Mesenchymal stem cell (in vitro differentiated cells and primary cell): Measurements from ENCODE around the gene RMI2.

Experiments used
- DNase-seq: peaks from one replicate; pipeline ENCODE4 v3.0.0-alpha.2; 2013
- H2AFZ ChIP-seq: one replicate; pipeline ENCODE4 v1.6.1; 2013; ENCODE audit warnings: low read depth, mild to moderate bottlenecking, control low read depth, inconsistent platforms, low read length, moderate library complexity
- H2AK5ac ChIP-seq: 2 replicates; pipeline ENCODE4 v1.6.1; 2013; ENCODE audit warnings: low read length, moderate library complexity, mild to moderate bottlenecking, inconsistent platforms; ENCODE audit not compliant: severe bottlenecking
- H2BK120ac ChIP-seq: one replicate; pipeline ENCODE4 v1.6.1; 2013; ENCODE audit warnings: low read depth, mild to moderate bottlenecking, inconsistent platforms, low read length, moderate library complexity
- H2BK12ac ChIP-seq, 2 experiments: one replicate each; pipeline ENCODE4 v1.6.1; 2013; ENCODE audit warnings: inconsistent platforms in 2 of 2, low read length in 2 of 2, mild to moderate bottlenecking in 2 of 2, moderate library complexity in 2 of 2, control low read depth in 1 of 2
- H2BK15ac ChIP-seq: one replicate; pipeline ENCODE4 v1.6.1; 2013; ENCODE audit warnings: mild to moderate bottlenecking, low read depth, inconsistent platforms; ENCODE audit not compliant: poor library complexity, severe bottlenecking
- H2BK5ac ChIP-seq: 2 replicates; pipeline ENCODE4 v1.6.1; 2013; ENCODE audit warnings: low read depth, mild to moderate bottlenecking, low read length, control low read depth, inconsistent platforms; ENCODE audit not compliant: poor library complexity, severe bottlenecking
- H3K14ac ChIP-seq, 2 experiments: one replicate each; pipeline ENCODE4 v1.6.1; 2013; ENCODE audit warnings: inconsistent platforms in 2 of 2, low read length in 2 of 2, control low read depth in 1 of 2, mild to moderate bottlenecking in 1 of 2, moderate library complexity in 1 of 2
- H3K18ac ChIP-seq, 2 experiments: one replicate each; pipeline ENCODE4 v1.6.1; 2013; ENCODE audit warnings: inconsistent platforms in 2 of 2, low read length in 2 of 2, control low read depth in 1 of 2, low read depth in 1 of 2, mild to moderate bottlenecking in 1 of 2
- H3K23ac ChIP-seq, 2 experiments: one replicate each; pipeline ENCODE4 v1.6.1; 2013; ENCODE audit warnings: inconsistent platforms in 2 of 2, low read length in 2 of 2, mild to moderate bottlenecking in 2 of 2, moderate library complexity in 2 of 2, control low read depth in 1 of 2
- H3K27ac ChIP-seq: 2 replicates; pipeline ENCODE4 v1.5.1; 2013; ENCODE audit warnings: mild to moderate bottlenecking, moderate library complexity, low read length, control low read depth, inconsistent platforms; ENCODE audit not compliant: poor library complexity, severe bottlenecking
- H3K27me3 ChIP-seq, 2 experiments: 2 replicates each; pipeline versions ENCODE4 v1.6.1 to v1.7.0; 2013; ENCODE audit warnings: low read length in 2 of 2, mild to moderate bottlenecking in 2 of 2, moderate library complexity in 2 of 2, control low read depth in 1 of 2, inconsistent platforms in 1 of 2; ENCODE audit not compliant: control insufficient read depth in 1 of 2, insufficient read depth in 1 of 2
- H3K36me3 ChIP-seq, 2 experiments: 2 replicates each; pipeline versions ENCODE4 v1.6.1 to v1.7.0; 2013; ENCODE audit warnings: low read length in 2 of 2, control low read depth in 1 of 2, inconsistent platforms in 1 of 2, low read depth in 1 of 2, mild to moderate bottlenecking in 1 of 2; ENCODE audit not compliant: insufficient read depth in 2 of 2, control insufficient read depth in 1 of 2
- H3K4ac ChIP-seq, 2 experiments: one replicate each; pipeline ENCODE4 v1.6.1; 2013; ENCODE audit warnings: inconsistent platforms in 2 of 2, low read length in 2 of 2, mild to moderate bottlenecking in 2 of 2, moderate library complexity in 2 of 2, control low read depth in 1 of 2, low read depth in 1 of 2
- H3K4me1 ChIP-seq: 2 replicates; pipeline ENCODE4 v1.6.1; 2013; ENCODE audit warnings: low read depth, low read length, control low read depth; ENCODE audit not compliant: control insufficient read depth, insufficient read depth
- H3K4me2 ChIP-seq: 2 replicates; pipeline ENCODE4 v1.6.1; 2013; ENCODE audit warnings: low read length, mild to moderate bottlenecking, inconsistent platforms; ENCODE audit not compliant: poor library complexity, severe bottlenecking
- H3K4me3 ChIP-seq, 2 experiments: 2 replicates each; pipeline versions ENCODE4 v1.5.1 to v1.7.0; 2013; ENCODE audit warnings: low read length in 2 of 2, mild to moderate bottlenecking in 2 of 2, control low read depth in 1 of 2, low read depth in 1 of 2; ENCODE audit not compliant: insufficient read depth in 1 of 2
- H3K79me1 ChIP-seq: replicated peaks from 2 replicates; pipeline ENCODE4 v1.6.1; 2013; ENCODE audit warnings: mild to moderate bottlenecking, control low read depth, low read length, inconsistent platforms; ENCODE audit not compliant: poor library complexity, severe bottlenecking
- H3K9ac ChIP-seq: 2 replicates; pipeline ENCODE4 v1.7.0; 2013; ENCODE audit warnings: mild to moderate bottlenecking, low read length, moderate library complexity
- H3K9me3 ChIP-seq: 2 replicates; pipeline ENCODE4 v1.7.0; 2013; ENCODE audit warnings: mild to moderate bottlenecking, low read length; ENCODE audit not compliant: control insufficient read depth
- H4K8ac ChIP-seq: one replicate; pipeline ENCODE4 v1.6.1; 2013; ENCODE audit warnings: inconsistent platforms, mild to moderate bottlenecking, low read length, moderate library complexity
- H4K91ac ChIP-seq: one replicate; pipeline ENCODE4 v1.6.1; 2013; ENCODE audit warnings: mild to moderate bottlenecking, low read length, inconsistent platforms
- WGBS: methylation state at CpG from one replicate; pipeline ENCODE4 v1.1.7; 2013; ENCODE audit warnings: mixed read lengths; 5-methylcytosine and 5-hydroxymethylcytosine counted together

RMI2 gene

DNA sequence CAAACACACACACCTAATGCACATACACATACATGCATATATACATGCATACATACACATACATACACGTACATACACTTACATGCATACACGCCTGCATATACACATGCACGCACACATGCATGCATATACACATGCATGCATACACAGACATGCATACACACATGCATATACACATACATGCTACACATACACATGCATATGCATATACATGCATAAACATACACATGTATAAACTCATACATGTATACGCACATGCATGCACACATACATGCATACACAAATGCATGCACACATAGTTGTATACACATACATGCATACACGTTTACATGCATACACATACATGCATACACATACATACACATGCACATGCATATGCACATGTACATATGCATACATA, 23.6 kb upstream of the RMI2 start:
- H3K27ac ChIP-seq, result no peak overlapping the region
- no peak overlapping the region for H3K4me3 ChIP-seq
- no peak overlapping the region for H2BK5ac ChIP-seq
- no peak overlapping the region for H3K23ac ChIP-seq
- no peak overlapping the region for H2BK120ac ChIP-seq
- H3K18ac ChIP-seq, result no peak overlapping the region
- H4K91ac ChIP-seq, result no peak overlapping the region
- 54% methylated on average over 5 of the region's 5 CpGs for WGBS
- H3K4ac ChIP-seq, result no peak overlapping the region
- H2AK5ac ChIP-seq, result no peak overlapping the region
- DNase-seq, result no peak
- H3K79me1 ChIP-seq, result peaks cover 2% of the 10 kb centered on the region
- H3K9me3 ChIP-seq, result no peaks in the 10 kb centered on the region
- H4K8ac ChIP-seq, result no peak overlapping the region
- peaks cover 28% of the 10 kb centered on the region for H3K4me1 ChIP-seq
- no peak overlapping the region for H2BK15ac ChIP-seq
- H2AFZ ChIP-seq, result no peak overlapping the region
- H3K36me3 ChIP-seq, result no peaks in the 10 kb centered on the region
- H3K4me2 ChIP-seq, result no peak overlapping the region
- no peak overlapping the region for H3K9ac ChIP-seq
- no peak overlapping the region for H3K14ac ChIP-seq
- H3K27me3 ChIP-seq, result no peaks in the 10 kb centered on the region
- no peak overlapping the region for H2BK12ac ChIP-seq

DNA sequence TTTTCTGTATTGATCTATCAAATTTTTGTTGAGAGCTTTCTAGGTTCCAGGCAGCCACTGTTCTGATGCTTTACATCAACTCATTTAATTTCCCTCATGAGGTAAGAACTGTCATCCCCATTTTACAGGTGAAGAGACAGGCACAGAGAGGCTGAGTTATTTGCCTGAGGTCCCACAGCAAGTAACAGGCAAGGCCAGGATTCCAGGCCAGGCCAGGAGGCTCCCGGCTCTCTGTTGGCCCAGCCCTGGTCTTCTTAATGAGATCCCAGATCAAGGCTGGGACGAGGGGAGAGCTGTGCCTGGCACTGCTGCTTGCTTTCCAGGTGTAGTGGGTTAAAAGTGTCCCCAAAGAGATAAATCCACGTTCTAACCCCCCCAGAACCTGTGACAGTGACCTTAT, 22.4 kb upstream of the RMI2 start:
- Histone ChIP-seq H2BK12ac (no peak overlapping the region), H3K9me3 (no peaks in the 10 kb centered on the region), H3K4me3 (no peak overlapping the region), H3K14ac (no peak overlapping the region), H2BK15ac (no peak overlapping the region), H3K4me2 (no peak overlapping the region), H2BK5ac (no peak overlapping the region), H3K27me3 (no peaks in the 10 kb centered on the region), H3K36me3 (no peaks in the 10 kb centered on the region), H3K4ac (no peak overlapping the region), H3K79me1 (peaks cover 2% of the 10 kb centered on the region), H2AFZ (no peak overlapping the region), H4K91ac (no peak overlapping the region), H3K23ac (no peak overlapping the region), H2AK5ac (peak overlapping the region; percentile 83), H2BK120ac (no peak overlapping the region), H3K4me1 (peaks cover 31% of the 10 kb centered on the region), H3K18ac (no peak overlapping the region), H3K27ac (no peak overlapping the region), H3K9ac (no peak overlapping the region), H4K8ac (no peak overlapping the region)
- 87% methylated on average over 3 of the region's 3 CpGs for WGBS
- no peak for DNase-seq

DNA sequence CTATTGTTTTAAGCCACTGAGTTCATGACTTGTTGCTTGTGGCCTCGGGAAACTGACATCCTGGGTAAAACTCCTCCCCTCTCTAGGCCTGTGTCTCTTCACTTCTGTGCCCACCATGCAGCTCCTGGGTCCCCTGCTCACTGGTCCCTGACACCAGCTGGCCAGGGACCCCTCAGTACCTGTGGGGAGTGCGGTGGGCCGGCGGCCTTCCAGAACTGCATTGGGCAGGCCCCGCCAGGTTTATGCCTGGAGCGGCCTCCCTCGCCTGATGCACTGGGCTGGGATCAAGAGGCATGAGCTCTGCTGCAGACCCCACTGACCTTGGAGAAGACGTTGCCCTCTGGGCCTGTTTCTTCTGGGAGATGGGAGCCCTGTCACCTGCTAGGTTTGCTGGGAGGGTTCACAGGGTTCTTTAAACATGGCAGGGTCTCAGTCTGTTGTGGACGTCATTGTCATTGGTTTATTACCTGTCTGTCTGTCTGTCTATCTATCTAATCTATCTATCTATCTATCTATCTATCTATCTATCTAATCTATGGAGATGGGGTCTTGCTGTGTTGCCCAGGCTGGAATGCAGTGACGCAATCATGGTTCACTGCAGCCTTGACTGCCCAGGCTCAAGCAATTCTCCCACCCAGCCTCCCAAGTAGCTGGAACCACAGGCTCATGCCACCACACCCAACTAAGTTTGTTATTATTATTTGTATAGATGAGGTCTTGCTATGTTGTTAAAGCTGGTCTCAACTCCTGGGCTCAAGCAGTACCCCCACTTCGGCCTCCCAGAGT, 21.5 kb upstream of the RMI2 start:
- Histone ChIP-seq H3K79me1 (peaks cover 2% of the 10 kb centered on the region), H4K91ac (no peak overlapping the region), H3K4ac (no peak overlapping the region), H3K23ac (no peak overlapping the region), H3K27me3 (no peaks in the 10 kb centered on the region), H2BK15ac (no peak overlapping the region), H3K4me3 (no peak overlapping the region), H3K36me3 (no peaks in the 10 kb centered on the region), H2BK120ac (no peak overlapping the region), H3K18ac (no peak overlapping the region), H3K14ac (peak overlapping the region in 1 of 2 experiments; percentile 3), H2AK5ac (peak overlapping the region; percentile 83), H2AFZ (no peak overlapping the region), H3K4me1 (peaks cover 37% of the 10 kb centered on the region), H3K9ac (no peak overlapping the region), H3K4me2 (no peak overlapping the region), H4K8ac (no peak overlapping the region), H3K27ac (no peak overlapping the region), H2BK5ac (no peak overlapping the region), H2BK12ac (peak overlapping the region in 1 of 2 experiments; percentile 35), H3K9me3 (no peaks in the 10 kb centered on the region)
- no peak for DNase-seq
- 94% methylated on average over 9 of the region's 11 CpGs for WGBS

GRCh38 chr16:11325404-11326083, 19.7 kb upstream of the RMI2 start:
- no peak for DNase-seq
- no peak overlapping the region for H2BK5ac ChIP-seq
- H2AK5ac ChIP-seq, result peak overlapping the region; percentile 87
- peaks cover 28% of the 10 kb centered on the region for H3K4me1 ChIP-seq
- WGBS, result 83% methylated on average over 10 of the region's 10 CpGs
- peak overlapping the region in 1 of 2 experiments; percentile 49 for H3K18ac ChIP-seq
- peak overlapping the region in 1 of 2 experiments; percentile 20 for H3K4ac ChIP-seq
- no peak overlapping the region for H3K27ac ChIP-seq
- H4K91ac ChIP-seq, result peak overlapping the region; percentile 79
- H4K8ac ChIP-seq, result peak overlapping the region; percentile 57
- no peak overlapping the region for H3K23ac ChIP-seq
- H3K4me2 ChIP-seq, result no peak overlapping the region
- H3K79me1 ChIP-seq, result no peaks in the 10 kb centered on the region
- H2BK120ac ChIP-seq, result no peak overlapping the region
- no peaks in the 10 kb centered on the region for H3K36me3 ChIP-seq
- peak overlapping the region in 1 of 2 experiments; percentile 72 for H3K14ac ChIP-seq
- no peak overlapping the region for H2AFZ ChIP-seq
- H3K9ac ChIP-seq, result no peak overlapping the region
- no peaks in the 10 kb centered on the region for H3K9me3 ChIP-seq
- peak overlapping the region; percentile 84 for H2BK15ac ChIP-seq
- H3K4me3 ChIP-seq, result no peak overlapping the region
- no peaks in the 10 kb centered on the region for H3K27me3 ChIP-seq
- peak overlapping the region; percentile 67 to 70 for H2BK12ac ChIP-seq
